Mesenchymal stem cell (in vitro differentiated cells and primary cell): ENCODE measurements around the gene RPS6KA2.

ENCODE experiments used
- DNase-seq: peaks from one replicate; pipeline ENCODE4 v3.0.0-alpha.2; 2013
- H2AFZ ChIP-seq: one replicate; pipeline ENCODE4 v1.6.1; 2013; ENCODE audit warnings: low read depth, mild to moderate bottlenecking, control low read depth, inconsistent platforms, low read length, moderate library complexity
- H2AK5ac ChIP-seq: 2 replicates; pipeline ENCODE4 v1.6.1; 2013; ENCODE audit warnings: low read length, moderate library complexity, mild to moderate bottlenecking, inconsistent platforms; ENCODE audit not compliant: severe bottlenecking
- H2BK120ac ChIP-seq: one replicate; pipeline ENCODE4 v1.6.1; 2013; ENCODE audit warnings: low read depth, mild to moderate bottlenecking, inconsistent platforms, low read length, moderate library complexity
- H2BK12ac ChIP-seq, 2 experiments: one replicate each; pipeline ENCODE4 v1.6.1; 2013; ENCODE audit warnings: inconsistent platforms in 2 of 2, low read length in 2 of 2, mild to moderate bottlenecking in 2 of 2, moderate library complexity in 2 of 2, control low read depth in 1 of 2
- H2BK15ac ChIP-seq: one replicate; pipeline ENCODE4 v1.6.1; 2013; ENCODE audit warnings: mild to moderate bottlenecking, low read depth, inconsistent platforms; ENCODE audit not compliant: poor library complexity, severe bottlenecking
- H2BK5ac ChIP-seq: 2 replicates; pipeline ENCODE4 v1.6.1; 2013; ENCODE audit warnings: low read depth, mild to moderate bottlenecking, low read length, control low read depth, inconsistent platforms; ENCODE audit not compliant: poor library complexity, severe bottlenecking
- H3K14ac ChIP-seq, 2 experiments: one replicate each; pipeline ENCODE4 v1.6.1; 2013; ENCODE audit warnings: inconsistent platforms in 2 of 2, low read length in 2 of 2, control low read depth in 1 of 2, mild to moderate bottlenecking in 1 of 2, moderate library complexity in 1 of 2
- H3K18ac ChIP-seq, 2 experiments: one replicate each; pipeline ENCODE4 v1.6.1; 2013; ENCODE audit warnings: inconsistent platforms in 2 of 2, low read length in 2 of 2, control low read depth in 1 of 2, low read depth in 1 of 2, mild to moderate bottlenecking in 1 of 2
- H3K23ac ChIP-seq, 2 experiments: one replicate each; pipeline ENCODE4 v1.6.1; 2013; ENCODE audit warnings: inconsistent platforms in 2 of 2, low read length in 2 of 2, mild to moderate bottlenecking in 2 of 2, moderate library complexity in 2 of 2, control low read depth in 1 of 2
- H3K27ac ChIP-seq: 2 replicates; pipeline ENCODE4 v1.5.1; 2013; ENCODE audit warnings: mild to moderate bottlenecking, moderate library complexity, low read length, control low read depth, inconsistent platforms; ENCODE audit not compliant: poor library complexity, severe bottlenecking
- H3K27me3 ChIP-seq, 2 experiments: 2 replicates each; pipeline versions ENCODE4 v1.6.1 to v1.7.0; 2013; ENCODE audit warnings: low read length in 2 of 2, mild to moderate bottlenecking in 2 of 2, moderate library complexity in 2 of 2, control low read depth in 1 of 2, inconsistent platforms in 1 of 2; ENCODE audit not compliant: control insufficient read depth in 1 of 2, insufficient read depth in 1 of 2
- H3K36me3 ChIP-seq, 2 experiments: 2 replicates each; pipeline versions ENCODE4 v1.6.1 to v1.7.0; 2013; ENCODE audit warnings: low read length in 2 of 2, control low read depth in 1 of 2, inconsistent platforms in 1 of 2, low read depth in 1 of 2, mild to moderate bottlenecking in 1 of 2; ENCODE audit not compliant: insufficient read depth in 2 of 2, control insufficient read depth in 1 of 2
- H3K4ac ChIP-seq, 2 experiments: one replicate each; pipeline ENCODE4 v1.6.1; 2013; ENCODE audit warnings: inconsistent platforms in 2 of 2, low read length in 2 of 2, mild to moderate bottlenecking in 2 of 2, moderate library complexity in 2 of 2, control low read depth in 1 of 2, low read depth in 1 of 2
- H3K4me1 ChIP-seq: 2 replicates; pipeline ENCODE4 v1.6.1; 2013; ENCODE audit warnings: low read depth, low read length, control low read depth; ENCODE audit not compliant: control insufficient read depth, insufficient read depth
- H3K4me2 ChIP-seq: 2 replicates; pipeline ENCODE4 v1.6.1; 2013; ENCODE audit warnings: low read length, mild to moderate bottlenecking, inconsistent platforms; ENCODE audit not compliant: poor library complexity, severe bottlenecking
- H3K4me3 ChIP-seq, 2 experiments: 2 replicates each; pipeline versions ENCODE4 v1.5.1 to v1.7.0; 2013; ENCODE audit warnings: low read length in 2 of 2, mild to moderate bottlenecking in 2 of 2, control low read depth in 1 of 2, low read depth in 1 of 2; ENCODE audit not compliant: insufficient read depth in 1 of 2
- H3K79me1 ChIP-seq: replicated peaks from 2 replicates; pipeline ENCODE4 v1.6.1; 2013; ENCODE audit warnings: mild to moderate bottlenecking, control low read depth, low read length, inconsistent platforms; ENCODE audit not compliant: poor library complexity, severe bottlenecking
- H3K9ac ChIP-seq: 2 replicates; pipeline ENCODE4 v1.7.0; 2013; ENCODE audit warnings: mild to moderate bottlenecking, low read length, moderate library complexity
- H3K9me3 ChIP-seq: 2 replicates; pipeline ENCODE4 v1.7.0; 2013; ENCODE audit warnings: mild to moderate bottlenecking, low read length; ENCODE audit not compliant: control insufficient read depth
- H4K8ac ChIP-seq: one replicate; pipeline ENCODE4 v1.6.1; 2013; ENCODE audit warnings: inconsistent platforms, mild to moderate bottlenecking, low read length, moderate library complexity
- H4K91ac ChIP-seq: one replicate; pipeline ENCODE4 v1.6.1; 2013; ENCODE audit warnings: mild to moderate bottlenecking, low read length, inconsistent platforms
- WGBS: methylation state at CpG from one replicate; pipeline ENCODE4 v1.1.7; 2013; ENCODE audit warnings: mixed read lengths; 5-methylcytosine and 5-hydroxymethylcytosine counted together

RPS6KA2 gene

GRCh38 chr6:166419717-166420116 is 207.3 kb downstream of the RPS6KA2 start:
- no peaks in the 10 kb centered on the region for H3K27me3 ChIP-seq
- H3K4me3 ChIP-seq: no peak overlapping the region
- no peak overlapping the region for H3K4me2 ChIP-seq
- H3K9ac ChIP-seq: no peak overlapping the region
- H3K4me1 ChIP-seq: peaks cover 15% of the 10 kb centered on the region
- no peak overlapping the region for H2BK15ac ChIP-seq
- 95% methylated on average over 15 of the region's 15 CpGs for WGBS
- peak overlapping the region in 1 of 2 experiments; percentile 4 for H3K14ac ChIP-seq
- no peak overlapping the region for H3K23ac ChIP-seq
- no peak overlapping the region for H3K4ac ChIP-seq
- peaks cover 4 to 32% of the 10 kb centered on the region in 2 experiments for H3K36me3 ChIP-seq
- H3K18ac ChIP-seq: no peak overlapping the region
- no peak overlapping the region for H3K27ac ChIP-seq
- no peak overlapping the region for H4K91ac ChIP-seq
- no peaks in the 10 kb centered on the region for H3K9me3 ChIP-seq
- H4K8ac ChIP-seq: no peak overlapping the region
- DNase-seq: no peak
- H2BK5ac ChIP-seq: no peak overlapping the region
- no peaks in the 10 kb centered on the region for H3K79me1 ChIP-seq
- no peak overlapping the region for H2AFZ ChIP-seq
- H2AK5ac ChIP-seq: no peak overlapping the region
- no peak overlapping the region for H2BK12ac ChIP-seq
- no peak overlapping the region for H2BK120ac ChIP-seq

GRCh38 chr6:166419286-166419685 is 207.8 kb downstream of the RPS6KA2 start:
- peak; percentile 61 for DNase-seq
- H3K18ac ChIP-seq: no peak overlapping the region
- H3K27ac ChIP-seq: no peak overlapping the region
- H2AFZ ChIP-seq: no peak overlapping the region
- no peak overlapping the region for H3K23ac ChIP-seq
- H2BK5ac ChIP-seq: no peak overlapping the region
- peaks cover 12% of the 10 kb centered on the region for H3K4me1 ChIP-seq
- 78% methylated on average over 7 of the region's 7 CpGs for WGBS
- H2BK120ac ChIP-seq: no peak overlapping the region
- no peak overlapping the region for H4K91ac ChIP-seq
- H2BK15ac ChIP-seq: no peak overlapping the region
- H3K36me3 ChIP-seq: peaks cover 4 to 32% of the 10 kb centered on the region in 2 experiments
- H2BK12ac ChIP-seq: no peak overlapping the region
- H2AK5ac ChIP-seq: no peak overlapping the region
- H4K8ac ChIP-seq: no peak overlapping the region
- no peak overlapping the region for H3K4me3 ChIP-seq
- H3K9ac ChIP-seq: no peak overlapping the region
- no peaks in the 10 kb centered on the region for H3K27me3 ChIP-seq
- H3K4me2 ChIP-seq: no peak overlapping the region
- H3K79me1 ChIP-seq: no peaks in the 10 kb centered on the region
- no peak overlapping the region for H3K14ac ChIP-seq
- H3K9me3 ChIP-seq: no peaks in the 10 kb centered on the region
- no peak overlapping the region for H3K4ac ChIP-seq

GRCh38 chr6:166418691-166419143 is 208.3 kb downstream of the RPS6KA2 start:
- Histone ChIP-seq H2AK5ac (no peak overlapping the region), H2BK5ac (no peak overlapping the region), H3K4me2 (no peak overlapping the region), H2BK120ac (no peak overlapping the region), H3K4me1 (peaks cover 10% of the 10 kb centered on the region), H2BK15ac (no peak overlapping the region), H3K4ac (no peak overlapping the region), H4K8ac (no peak overlapping the region), H3K4me3 (no peak overlapping the region), H4K91ac (no peak overlapping the region), H3K27ac (no peak overlapping the region), H3K36me3 (peaks cover 5 to 30% of the 10 kb centered on the region in 2 experiments), H3K18ac (no peak overlapping the region), H3K27me3 (no peaks in the 10 kb centered on the region), H2AFZ (no peak overlapping the region), H2BK12ac (no peak overlapping the region), H3K14ac (no peak overlapping the region), H3K9ac (no peak overlapping the region), H3K9me3 (no peaks in the 10 kb centered on the region), H3K23ac (no peak overlapping the region), H3K79me1 (no peaks in the 10 kb centered on the region)
- WGBS: 97% methylated on average over 8 of the region's 9 CpGs
- no peak for DNase-seq

- Histone ChIP-seq H3K4ac (no peak overlapping the region), H3K14ac (no peak overlapping the region), H3K27me3 (no peaks in the 10 kb centered on the region), H3K23ac (no peak overlapping the region), H2AK5ac (no peak overlapping the region), H3K18ac (no peak overlapping the region), H3K9ac (no peak overlapping the region), H2BK120ac (no peak overlapping the region), H3K4me1 (peaks cover 5% of the 10 kb centered on the region), H4K8ac (no peak overlapping the region), H3K79me1 (no peaks in the 10 kb centered on the region), H2BK12ac (no peak overlapping the region), H3K36me3 (peaks cover 8 to 25% of the 10 kb centered on the region in 2 experiments), H4K91ac (no peak overlapping the region), H3K9me3 (no peaks in the 10 kb centered on the region), H3K27ac (no peak overlapping the region), H3K4me2 (no peak overlapping the region), H2BK5ac (no peak overlapping the region), H3K4me3 (no peak overlapping the region), H2AFZ (no peak overlapping the region), H2BK15ac (no peak overlapping the region)
- WGBS: 91% methylated on average over 6 of the region's 6 CpGs
- DNase-seq: no peak
These were observed 209.8 kb downstream of the RPS6KA2 start for GRCh38 chr6:166417285-166417691.
